ENCODE measurements around the gene WDR88. TPM values are rescaled to one million over a fixed set of nuclear protein-coding genes. Genes with fewer than 3 reads are reported as not detected.

WDR88 gene
- total RNA-seq: not detected

- no peaks in the 10 kb centered on the region for H3K4me1 ChIP-seq
- TF ChIP-seq CTCF (IDR thresholded peaks at IDR 0.05) (no peak), POLR2AphosphoS5 (IDR thresholded peaks at IDR 0.05; ENCODE audit: insufficient read depth in 1 of 2, low read depth in 1 of 2) (no peak), POLR2A (IDR thresholded peaks at IDR 0.05) (no peak)
- peaks cover 0 to 37% of the 10 kb centered on the region in 2 donors for H3K36me3 ChIP-seq
- no peak for DNase-seq (ENCODE audit: extremely low spot score in 2 of 2)
- no peak within 1 kb of the TSS for H3K4me3 ChIP-seq
- intact Hi-C loops (cut with DNase I): loop anchor here (10.0 kb wide), 1 partner anchor 63 kb away; the partner anchor contains the start of gene LRP3
- H3K9me3 ChIP-seq: no peaks in the 10 kb centered on the region
- H3K27ac ChIP-seq: no peak within 1 kb of the TSS
- no peaks in the 10 kb centered on the region for H3K27me3 ChIP-seq
Observed at GRCh38 chr19:33132021-33132420, at the start of gene WDR88. TSS of gene WDR88 (plus strand) at chr19:33132114. CDS start at chr19:33132170, 56 bp downstream.

- no peaks in the 10 kb centered on the region for H3K9me3 ChIP-seq
- intact Hi-C loops (cut with DNase I): no loop called here
- no peaks in the 10 kb centered on the region for H3K27me3 ChIP-seq
- H3K4me1 ChIP-seq: peaks cover 17% of the 10 kb centered on the region
- H3K4me3 ChIP-seq: no peak overlapping the region
- no peak for TF ChIP-seq POLR2A (IDR thresholded peaks at IDR 0.05)
- no peak for TF ChIP-seq CTCF (IDR thresholded peaks at IDR 0.05)
- no peak for TF ChIP-seq POLR2AphosphoS5 (IDR thresholded peaks at IDR 0.05; ENCODE audit: insufficient read depth in 1 of 2, low read depth in 1 of 2)
- peaks cover 3 to 24% of the 10 kb centered on the region in 2 donors for H3K36me3 ChIP-seq
- DNase-seq (ENCODE audit: extremely low spot score in 2 of 2): no peak
- H3K27ac ChIP-seq: no peak overlapping the region
Observed at GRCh38 chr19:33085570-33086128, 46.3 kb upstream of the WDR88 start.

- H3K36me3 ChIP-seq: peaks cover 3 to 34% of the 10 kb centered on the region in 2 donors
- H3K27ac ChIP-seq: no peak overlapping the region
- H3K27me3 ChIP-seq: no peaks in the 10 kb centered on the region
- TF ChIP-seq POLR2A (IDR thresholded peaks at IDR 0.05) (no peak), CTCF (IDR thresholded peaks at IDR 0.05) (no peak), POLR2AphosphoS5 (IDR thresholded peaks at IDR 0.05; ENCODE audit: insufficient read depth in 1 of 2, low read depth in 1 of 2) (no peak)
- no peak for DNase-seq (ENCODE audit: extremely low spot score in 2 of 2)
- intact Hi-C loops (cut with DNase I): no loop called here
- peaks cover 9% of the 10 kb centered on the region for H3K4me1 ChIP-seq
- no peak overlapping the region for H3K4me3 ChIP-seq
- H3K9me3 ChIP-seq: no peaks in the 10 kb centered on the region
Observed at GRCh38 chr19:33086955-33087354, 45.0 kb upstream of the WDR88 start.

- H3K27me3 ChIP-seq: no peaks in the 10 kb centered on the region
- DNase-seq (ENCODE audit: extremely low spot score in 2 of 2): no peak
- no peak for TF ChIP-seq POLR2A (IDR thresholded peaks at IDR 0.05)
- no peak for TF ChIP-seq CTCF (IDR thresholded peaks at IDR 0.05)
- TF ChIP-seq POLR2AphosphoS5 (IDR thresholded peaks at IDR 0.05; ENCODE audit: insufficient read depth in 1 of 2, low read depth in 1 of 2): no peak
- no peaks in the 10 kb centered on the region for H3K4me1 ChIP-seq
- H3K27ac ChIP-seq: no peak overlapping the region
- H3K36me3 ChIP-seq: peaks cover 3 to 46% of the 10 kb centered on the region in 2 donors
- H3K4me3 ChIP-seq: no peak overlapping the region
- H3K9me3 ChIP-seq: no peaks in the 10 kb centered on the region
- intact Hi-C loops (cut with DNase I): no loop called here
Observed at GRCh38 chr19:33089010-33089409, 42.9 kb upstream of the WDR88 start.

GRCh38 chr19:33090179-33090578 is 41.7 kb upstream of the WDR88 start:
- Histone ChIP-seq H3K9me3 (no peaks in the 10 kb centered on the region), H3K4me1 (no peaks in the 10 kb centered on the region), H3K27ac (no peak overlapping the region), H3K27me3 (no peaks in the 10 kb centered on the region), H3K4me3 (no peak overlapping the region), H3K36me3 (peaks cover 3 to 58% of the 10 kb centered on the region in 2 donors)
- no peak for DNase-seq (ENCODE audit: extremely low spot score in 2 of 2)
- intact Hi-C loops (cut with DNase I): no loop called here
- TF ChIP-seq CTCF (IDR thresholded peaks at IDR 0.05) (no peak), POLR2AphosphoS5 (IDR thresholded peaks at IDR 0.05; ENCODE audit: insufficient read depth in 1 of 2, low read depth in 1 of 2) (no peak), POLR2A (IDR thresholded peaks at IDR 0.05) (no peak)

Measured in vagina (tissue), 2 donors.